HL-60/S4 (cell line): ENCODE results near the gene ARPC1A.
"Not testable (repeated sequence)": the region's sequence is repeated elsewhere in the genome, so short reads cannot be mapped to it uniquely, and the experiment has no call there.

Experiments
- in situ Hi-C: fragments of 300-500 bp; cut with MboI; formaldehyde crosslinking; loops from 2 replicates; pipeline ENCODE4 v1.14.3; 2022; ENCODE audit warnings: low sequenced_read_pairs

The ARPC1A gene

GRCh38 chr7:99314504-99314903 lies 11.2 kb upstream of the ARPC1A start:
- in situ Hi-C loops: loop anchor here (5.0 kb wide), 1 partner anchor 272 kb away; no protein-coding TSS in a partner anchor

- in situ Hi-C loops: no loop called here
Measured at GRCh38 chr7:99320371-99320770, 5.3 kb upstream of the ARPC1A start.

GRCh38 chr7:99322659-99323058 lies 3.0 kb upstream of the ARPC1A start:
- in situ Hi-C loops: not testable (repeated sequence)

- in situ Hi-C loops: no loop called here
Measured at GRCh38 chr7:99324559-99324958, 1.1 kb upstream of the ARPC1A start.

GRCh38 chr7:99325001-99325493 lies 651 bp upstream of the ARPC1A start:
- in situ Hi-C loops: no loop called here

GRCh38 chr7:99326408-99326782 lies 697 bp downstream of the ARPC1A start:
- in situ Hi-C loops: no loop called here

GRCh38 chr7:99330314-99330961 lies 4.7 kb downstream of the ARPC1A start:
- in situ Hi-C loops: not testable (repeated sequence)

- in situ Hi-C loops: no loop called here
Measured at GRCh38 chr7:99331002-99331401, 5.3 kb downstream of the ARPC1A start.

GRCh38 chr7:99339595-99339994 lies 13.9 kb downstream of the ARPC1A start:
- in situ Hi-C loops: no loop called here

GRCh38 chr7:99340659-99341058 lies 15.0 kb downstream of the ARPC1A start:
- in situ Hi-C loops: no loop called here

- in situ Hi-C loops: no loop called here
Measured at GRCh38 chr7:99344061-99344647, 18.5 kb downstream of the ARPC1A start.

- in situ Hi-C loops: not testable (repeated sequence)
Measured at GRCh38 chr7:99350641-99351040, 24.9 kb downstream of the ARPC1A start.

- in situ Hi-C loops: no loop called here
Measured at GRCh38 chr7:99352247-99352646, 26.5 kb downstream of the ARPC1A start.

- in situ Hi-C loops: no loop called here
Measured at GRCh38 chr7:99355098-99355497, 29.4 kb downstream of the ARPC1A start.

- in situ Hi-C loops: no loop called here
Measured at GRCh38 chr7:99357701-99358490, 32.2 kb downstream of the ARPC1A start.

GRCh38 chr7:99358521-99358920 lies 32.8 kb downstream of the ARPC1A start:
- in situ Hi-C loops: not testable (repeated sequence)

- in situ Hi-C loops: no loop called here
Measured at GRCh38 chr7:99359465-99360154, 33.9 kb downstream of the ARPC1A start.

- in situ Hi-C loops: no loop called here
Measured at GRCh38 chr7:99362801-99363200, 37.1 kb downstream of the ARPC1A start.

GRCh38 chr7:99363286-99363685 lies 37.6 kb downstream of the ARPC1A start:
- in situ Hi-C loops: no loop called here

GRCh38 chr7:99365318-99366141 lies 39.8 kb downstream of the ARPC1A start:
- in situ Hi-C loops: no loop called here
